Activated CD8-positive, alpha-beta T cell treated with anti-CD3 and anti-CD28 coated beads for 36 hours (primary cell): ENCODE results near the gene NNT. TPM values are rescaled to one million over a fixed set of nuclear protein-coding genes. Genes with fewer than 3 reads are reported as not detected.

Source experiments
- ATAC-seq: fragments of 200-7000 bp; cut with Tn5 transposase; one replicate; pipeline ENCODE4 v1.10.0; 2021; ENCODE audit warnings: mild to moderate bottlenecking, moderate library complexity
- CTCF ChIA-PET: fragments of 350-600 bp; sonication (Branson Sonifier 250); formaldehyde crosslinking; loops from one replicate; lab custom pipeline; 2021; ENCODE audit warnings: antibody characterized with exemption; lab: Charles Lee
- POLR2A ChIA-PET: fragments of 350-600 bp; sonication (Branson Sonifier 250); formaldehyde crosslinking; loops from one replicate; lab custom pipeline; 2021; ENCODE audit warnings: antibody characterized with exemption; lab: Charles Lee
- DNase-seq: peaks from one replicate; pipeline ENCODE4 v3.0.0-alpha.2; 2020
- H3K27ac Mint-ChIP-seq: one replicate; pipeline ENCODE4 v1.8.0; 2021; ENCODE audit warnings: mild to moderate bottlenecking, mixed read lengths
- H3K27me3 Mint-ChIP-seq: one replicate; pipeline ENCODE4 v1.8.0; 2021; ENCODE audit warnings: mixed read lengths
- H3K36me3 Mint-ChIP-seq: one replicate; pipeline ENCODE4 v1.8.0; 2021; ENCODE audit warnings: low read depth, mixed read lengths
- H3K4me1 Mint-ChIP-seq: one replicate; pipeline ENCODE4 v1.8.0; 2021; ENCODE audit warnings: low read depth, mixed read lengths
- H3K4me3 Mint-ChIP-seq: one replicate; pipeline ENCODE4 v1.8.0; 2021; ENCODE audit warnings: mild to moderate bottlenecking, moderate library complexity, mixed read lengths
- H3K9me3 Mint-ChIP-seq: one replicate; pipeline ENCODE4 v1.8.0; 2021; ENCODE audit warnings: mixed read lengths
- CTCF ChIP-seq: fragments of 200-600 bp; IDR thresholded peaks from one replicate; pipeline ENCODE4 v1.8.0; 2022; ENCODE audit warnings: antibody characterized with exemption, mild to moderate bottlenecking
- intact Hi-C: fragments of 100-400 bp; cut with micrococcal nuclease; formaldehyde crosslinking; loops from one replicate; pipeline ENCODE4 v1.10.0; 2022
- total RNA-seq, 2 experiments: library from RNA; stranded (reverse); gene quantifications; one replicate each; pipeline ENCODE4 v1.2.3, GENCODE V29; 2021

NNT gene
- total RNA-seq, 2 experiments from 2014 or later, result 72.0 to 78.4 TPM

- ChIA-PET CTCF (no interaction called here), POLR2A (no interaction called here)
- H3K4me1 Mint-ChIP-seq, result no peaks in the 10 kb centered on the region
- intact Hi-C loops, result no loop called here
- ATAC-seq (no peak), DNase-seq (no peak)
- no peak overlapping the region for H3K4me3 Mint-ChIP-seq
- no peak overlapping the region for H3K27ac Mint-ChIP-seq
- H3K36me3 Mint-ChIP-seq, result peaks cover 2% of the 10 kb centered on the region
- H3K9me3 Mint-ChIP-seq, result peaks cover 6% of the 10 kb centered on the region
- no peak for TF ChIP-seq CTCF
- no peaks in the 10 kb centered on the region for H3K27me3 Mint-ChIP-seq
These were observed 147.8 kb downstream of the NNT start for GRCh38 chr5:43750809-43751208.

GRCh38 chr5:43753069-43753468 lies 150.1 kb downstream of the NNT start:
- intact Hi-C loops, result no loop called here
- DNase-seq, result peak; percentile 4
- Mint-ChIP-seq H3K27me3 (no peaks in the 10 kb centered on the region), H3K27ac (no peak overlapping the region), H3K9me3 (peaks cover 11% of the 10 kb centered on the region), H3K4me1 (no peaks in the 10 kb centered on the region), H3K4me3 (no peak overlapping the region), H3K36me3 (no peaks in the 10 kb centered on the region)
- no peak for ATAC-seq
- ChIA-PET POLR2A (no interaction called here), CTCF (no interaction called here)
- no peak for TF ChIP-seq CTCF

Other genes with a start within 250 kb of the NNT start
- 10 to 100 TPM; 12.4 to 15.0 TPM for gene CCL28, start 190.8 kb upstream of the NNT start, total RNA-seq
- gene TMEM267, start 119.3 kb upstream of the NNT start, total RNA-seq, result 10 to 100 TPM; 14.4 to 20.0 TPM
- gene C5orf34, start 88.0 kb upstream of the NNT start, total RNA-seq, result 10 to 100 TPM in 1 of 2 experiments, 1 to 10 TPM in 1; 9.1 to 10.5 TPM
- 10 to 100 TPM; 43.6 to 44.6 TPM for gene PAIP1, start 46.1 kb upstream of the NNT start, total RNA-seq